CD14-positive monocyte (primary cell): ENCODE measurements around the gene GRIK4. TPM values are rescaled to one million over a fixed set of nuclear protein-coding genes. Genes with fewer than 3 reads are reported as not detected.
A peak's percentile ranks its signal among the peaks of the same experiment; 100 is the strongest.

Experiments used
- DNase-seq, 3 donors: peaks; one replicate each; pipeline ENCODE4 v3.0.0-alpha.2; 2011 to 2022
- H2AFZ ChIP-seq: 2 replicates; pipeline ENCODE4 v1.6.0; 2012; ENCODE audit warnings: mild to moderate bottlenecking, low read depth, low read length, inconsistent platforms; ENCODE audit not compliant: insufficient read depth, poor library complexity, severe bottlenecking
- H3K27ac ChIP-seq, 2 donors: 1 replicate in 1 of 2; 2 replicates in 1 of 2; pipeline ENCODE4 v1.5.1; 2012 to 2013; ENCODE audit warnings: low read length in 2 of 2, control low read depth in 1 of 2, inconsistent platforms in 1 of 2, low read depth in 1 of 2, mild to moderate bottlenecking in 1 of 2
- H3K27me3 ChIP-seq, 2 donors: one replicate each; pipeline versions ENCODE4 v1.6.0 to v1.6.1; 2011 to 2013; ENCODE audit warnings: low read length in 2 of 2; ENCODE audit not compliant: control insufficient read depth in 2 of 2, insufficient read depth in 2 of 2
- H3K36me3 ChIP-seq, 2 donors: replicated peaks in 1 of 2; 1 replicate in 1 of 2; 2 replicates in 1 of 2; pipeline versions ENCODE4 v1.5.1 to v1.6.1; 2012 to 2013; ENCODE audit warnings: low read length in 2 of 2, control low read depth in 1 of 2, inconsistent platforms in 1 of 2, mild to moderate bottlenecking in 1 of 2; ENCODE audit not compliant: insufficient read depth in 2 of 2, control insufficient read depth in 1 of 2
- H3K4me1 ChIP-seq, 2 donors: 1 replicate in 1 of 2; 2 replicates in 1 of 2; pipeline versions ENCODE4 v1.5.1 to v1.6.1; 2012 to 2013; ENCODE audit warnings: low read length in 2 of 2, control low read depth in 1 of 2, inconsistent platforms in 1 of 2, mild to moderate bottlenecking in 1 of 2, moderate library complexity in 1 of 2; ENCODE audit not compliant: insufficient read depth in 2 of 2, control insufficient read depth in 1 of 2
- H3K4me2 ChIP-seq: replicated peaks from 2 replicates; pipeline ENCODE3; 2012; ENCODE audit warnings: low read length, moderate library complexity, mild to moderate bottlenecking; ENCODE audit not compliant: poor library complexity, severe bottlenecking; ENCODE audit errors: extremely low read depth
- H3K4me3 ChIP-seq, 3 experiments: fragments of 200-600 bp in 1 of 3; sonication (generic) in 1 of 3; replicated peaks in 1 of 3; 1 replicate in 2 of 3; 2 replicates in 1 of 3; pipeline ENCODE4 v1.5.1; 2011 to 2013; ENCODE audit warnings: low read length in 3 of 3, mild to moderate bottlenecking in 3 of 3, control low read depth in 2 of 3, low read depth in 2 of 3, inconsistent platforms in 1 of 3, moderate library complexity in 1 of 3
- H3K79me2 ChIP-seq: 2 replicates; pipeline ENCODE4 v1.6.0; 2012; ENCODE audit warnings: mild to moderate bottlenecking, control low read depth, inconsistent platforms, low read length, moderate library complexity; ENCODE audit not compliant: insufficient read depth
- H3K9ac ChIP-seq: 2 replicates; pipeline ENCODE4 v1.6.0; 2017; ENCODE audit warnings: low read length, mild to moderate bottlenecking; ENCODE audit not compliant: insufficient read depth, poor library complexity, severe bottlenecking
- H3K9me3 ChIP-seq, 2 donors: replicated peaks in 1 of 2; 1 replicate in 1 of 2; 2 replicates in 1 of 2; pipeline versions ENCODE4 v1.5.1 to v1.6.1; 2012 to 2013; ENCODE audit warnings: low read length in 2 of 2, control low read depth in 1 of 2; ENCODE audit not compliant: control insufficient read depth in 1 of 2, insufficient read depth in 1 of 2
- H4K20me1 ChIP-seq: 2 replicates; pipeline ENCODE4 v1.6.0; 2012; ENCODE audit warnings: mild to moderate bottlenecking, low read length, control low read depth, moderate library complexity; ENCODE audit not compliant: insufficient read depth
- H3K27ac Mint-ChIP-seq, 7 donors: one replicate each; pipeline ENCODE4 v1.8.0; 2020; ENCODE audit warnings: mild to moderate bottlenecking in 7 of 7, mixed read lengths in 7 of 7, moderate library complexity in 6 of 7, inconsistent platforms in 2 of 7
- H3K27me3 Mint-ChIP-seq, 3 donors: one replicate each; pipeline ENCODE4 v1.8.0; 2021 to 2022; ENCODE audit warnings: low read depth in 3 of 3, mild to moderate bottlenecking in 3 of 3, mixed read lengths in 3 of 3, moderate library complexity in 3 of 3, inconsistent platforms in 1 of 3
- H3K36me3 Mint-ChIP-seq, 2 donors: one replicate each; pipeline ENCODE4 v1.8.0; 2020; ENCODE audit warnings: mixed read lengths in 2 of 2, inconsistent platforms in 1 of 2, mild to moderate bottlenecking in 1 of 2
- H3K4me1 Mint-ChIP-seq: one replicate; pipeline ENCODE4 v1.8.0; 2020; ENCODE audit warnings: mild to moderate bottlenecking, mixed read lengths
- H3K4me3 Mint-ChIP-seq, 2 donors: one replicate each; pipeline ENCODE4 v1.8.0; 2020; ENCODE audit warnings: mild to moderate bottlenecking in 2 of 2, mixed read lengths in 2 of 2, moderate library complexity in 1 of 2
- H3K9me3 Mint-ChIP-seq, 7 donors: one replicate each; pipeline ENCODE4 v1.8.0; 2020 to 2022; ENCODE audit warnings: mixed read lengths in 7 of 7, mild to moderate bottlenecking in 6 of 7, moderate library complexity in 6 of 7, inconsistent platforms in 2 of 7
- WGBS: methylation state at CpG from one replicate; pipeline ENCODE4 v1.1.5; 2013; ENCODE audit warnings: missing lambda C conversion rate; ENCODE audit not compliant: insufficient coverage; 5-methylcytosine and 5-hydroxymethylcytosine counted together
- intact Hi-C, 2 donors: fragments of 100-400 bp; cut with micrococcal nuclease; formaldehyde crosslinking; loops; one replicate each; pipeline versions ENCODE4 v1.15.0 to v1.15.1; 2023
- polyA plus RNA-seq, 3 donors: library from polyadenylated mRNA; depleted of rRNA in 1 of 3; unstranded in 2 of 3; stranded (reverse) in 1 of 3; fragments of 300-500 nt in 2 of 3; fragments of >200 nt in 1 of 3; fragmentation: Illumina TruSeq in 2 of 3; gene quantifications; 1 replicate in 2 of 3; 2 replicates in 1 of 3; pipeline ENCODE4 v1.2.3, GENCODE V29; 2012 to 2021
- TF ChIP-seq, protein P1 (sequence below): fragments of 200-600 bp; IDR thresholded peaks from one replicate; pipeline ENCODE4 v1.8.0; 2022; ENCODE audit warnings: antibody characterized with exemption, mild to moderate bottlenecking

Gene GRIK4
- polyA plus RNA-seq, 3 donors: not detected

DNA sequence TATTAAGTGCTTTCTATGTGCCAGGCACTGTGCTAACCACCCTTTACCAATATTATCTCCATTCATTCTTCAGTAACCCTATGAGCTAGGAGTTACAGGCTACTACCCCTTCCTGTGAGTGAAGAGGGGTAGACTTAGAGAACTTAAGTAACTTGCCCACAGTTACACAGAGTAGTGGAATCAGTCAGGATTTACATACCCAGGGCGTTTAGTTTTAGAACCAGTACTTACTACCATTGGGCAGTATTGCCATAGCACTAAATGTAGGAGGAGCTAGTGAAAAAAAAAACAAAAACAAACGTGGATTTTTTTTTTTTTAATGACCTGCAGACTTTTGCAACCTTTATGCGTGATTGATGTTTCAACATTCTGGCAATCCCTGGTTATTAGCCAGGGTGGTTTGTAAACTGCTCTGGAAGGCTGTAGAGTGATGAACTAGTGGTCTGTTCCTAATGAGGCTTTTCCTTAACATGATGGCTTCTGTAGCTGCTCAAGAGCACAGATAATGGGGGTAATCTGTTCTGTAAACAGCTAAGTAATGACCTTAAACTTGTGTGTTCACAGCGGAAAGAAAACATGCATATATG is 523.7 kb downstream of the GRIK4 start:
- no peaks in the 10 kb centered on the region for H3K79me2 ChIP-seq
- no peaks in the 10 kb centered on the region for H3K9me3 ChIP-seq
- H3K9ac ChIP-seq: no peak overlapping the region
- H4K20me1 ChIP-seq: peaks cover 3% of the 10 kb centered on the region
- no peaks in the 10 kb centered on the region for H3K4me1 Mint-ChIP-seq
- no peaks in the 10 kb centered on the region for H3K36me3 ChIP-seq
- H3K27ac ChIP-seq: no peak overlapping the region
- no peak overlapping the region for H3K4me3 ChIP-seq
- no peaks in the 10 kb centered on the region for H3K9me3 Mint-ChIP-seq
- H3K36me3 Mint-ChIP-seq: peaks cover 0 to 2% of the 10 kb centered on the region in 2 donors
- intact Hi-C loops: no loop called here
- no peak overlapping the region for H3K4me2 ChIP-seq
- no peak for DNase-seq
- no peaks in the 10 kb centered on the region for H3K4me1 ChIP-seq
- H2AFZ ChIP-seq: no peak overlapping the region
- H3K27me3 ChIP-seq: no peaks in the 10 kb centered on the region
- no peaks in the 10 kb centered on the region for H3K27me3 Mint-ChIP-seq
- WGBS: 80% methylated on average over 1 of the region's 4 CpGs
- H3K4me3 Mint-ChIP-seq: no peak overlapping the region
- H3K27ac Mint-ChIP-seq: peak overlapping the region in 1 of 7 donors; percentile 30
- TF ChIP-seq, protein P1, sequence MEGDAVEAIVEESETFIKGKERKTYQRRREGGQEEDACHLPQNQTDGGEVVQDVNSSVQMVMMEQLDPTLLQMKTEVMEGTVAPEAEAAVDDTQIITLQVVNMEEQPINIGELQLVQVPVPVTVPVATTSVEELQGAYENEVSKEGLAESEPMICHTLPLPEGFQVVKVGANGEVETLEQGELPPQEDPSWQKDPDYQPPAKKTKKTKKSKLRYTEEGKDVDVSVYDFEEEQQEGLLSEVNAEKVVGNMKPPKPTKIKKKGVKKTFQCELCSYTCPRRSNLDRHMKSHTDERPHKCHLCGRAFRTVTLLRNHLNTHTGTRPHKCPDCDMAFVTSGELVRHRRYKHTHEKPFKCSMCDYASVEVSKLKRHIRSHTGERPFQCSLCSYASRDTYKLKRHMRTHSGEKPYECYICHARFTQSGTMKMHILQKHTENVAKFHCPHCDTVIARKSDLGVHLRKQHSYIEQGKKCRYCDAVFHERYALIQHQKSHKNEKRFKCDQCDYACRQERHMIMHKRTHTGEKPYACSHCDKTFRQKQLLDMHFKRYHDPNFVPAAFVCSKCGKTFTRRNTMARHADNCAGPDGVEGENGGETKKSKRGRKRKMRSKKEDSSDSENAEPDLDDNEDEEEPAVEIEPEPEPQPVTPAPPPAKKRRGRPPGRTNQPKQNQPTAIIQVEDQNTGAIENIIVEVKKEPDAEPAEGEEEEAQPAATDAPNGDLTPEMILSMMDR: no peak

DNA sequence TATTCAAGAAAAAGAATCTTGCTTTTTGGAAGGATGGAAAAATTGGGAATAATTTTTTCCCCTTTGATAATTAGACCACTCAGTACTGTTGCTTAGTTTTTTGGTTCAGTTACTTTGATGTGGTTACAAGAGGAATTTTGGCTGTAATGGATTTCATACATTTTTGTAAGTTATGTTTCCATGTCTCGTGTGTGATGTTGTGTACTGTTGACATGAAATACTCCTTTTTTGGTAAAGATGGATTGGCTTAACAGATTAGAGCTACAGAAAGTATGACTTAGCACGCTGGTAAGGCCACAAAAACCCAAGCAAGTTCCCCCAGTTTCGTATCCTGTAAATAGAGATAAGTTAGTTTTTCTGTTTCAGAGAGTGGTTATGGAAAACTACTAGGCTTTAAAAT is 524.2 kb downstream of the GRIK4 start:
- Histone ChIP-seq H2AFZ (no peak overlapping the region), H3K9ac (no peak overlapping the region), H3K9me3 (no peaks in the 10 kb centered on the region), H4K20me1 (peaks cover 3% of the 10 kb centered on the region), H3K4me2 (no peak overlapping the region), H3K36me3 (no peaks in the 10 kb centered on the region), H3K4me3 (no peak overlapping the region), H3K27ac (no peak overlapping the region), H3K4me1 (no peaks in the 10 kb centered on the region), H3K27me3 (no peaks in the 10 kb centered on the region), H3K79me2 (no peaks in the 10 kb centered on the region)
- no peaks in the 10 kb centered on the region for H3K36me3 Mint-ChIP-seq
- intact Hi-C loops: no loop called here
- TF ChIP-seq, protein P1: no peak
- H3K27me3 Mint-ChIP-seq: no peaks in the 10 kb centered on the region
- 49% methylated on average over 3 of the region's 3 CpGs for WGBS
- no peak overlapping the region for H3K27ac Mint-ChIP-seq
- H3K4me3 Mint-ChIP-seq: no peak overlapping the region
- H3K9me3 Mint-ChIP-seq: no peaks in the 10 kb centered on the region
- DNase-seq: no peak
- H3K4me1 Mint-ChIP-seq: no peaks in the 10 kb centered on the region
